GM21390 (cell line): ENCODE data around the gene ASCL1.

ENCODE experiments used
- ATAC-seq: cut with Tn5 transposase; IDR thresholded peaks from one replicate; pipeline ENCODE4 v1.9.1; 2021; ENCODE audit not compliant: unreplicated experiment

ASCL1 gene

DNA sequence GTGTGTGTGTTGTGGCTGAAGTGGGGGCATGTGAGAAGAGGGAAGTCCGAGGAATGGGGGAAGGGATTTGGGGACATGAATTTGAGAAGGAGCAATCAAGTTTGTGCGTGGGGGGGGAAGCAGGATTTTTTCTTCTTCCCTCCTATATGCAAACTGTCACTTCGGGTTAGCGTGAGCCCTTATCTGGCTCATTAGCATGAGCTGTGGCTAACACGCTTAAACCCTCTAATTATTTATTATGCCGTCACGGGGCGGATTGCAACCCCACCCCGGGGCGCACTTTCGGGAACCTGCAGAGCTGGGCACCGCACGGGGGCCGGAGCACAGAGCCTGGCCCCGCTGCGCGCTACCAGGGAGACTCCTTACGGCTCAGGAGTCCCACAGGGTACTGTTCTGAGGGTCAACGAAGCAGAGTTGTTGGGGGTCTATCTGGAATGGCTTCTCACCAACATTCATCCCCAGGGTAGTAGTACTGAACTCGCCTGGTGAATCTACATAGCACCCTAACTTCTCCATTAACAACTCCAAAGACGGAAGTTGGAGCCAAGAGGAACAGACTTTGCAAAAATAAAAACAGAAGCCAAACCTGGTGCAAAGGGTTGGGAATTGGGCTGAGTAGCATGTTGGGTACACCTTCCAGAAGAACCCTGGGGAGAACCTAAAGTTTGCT lies 6.4 kb upstream of the ASCL1 start:
- ATAC-seq, result no peak

DNA sequence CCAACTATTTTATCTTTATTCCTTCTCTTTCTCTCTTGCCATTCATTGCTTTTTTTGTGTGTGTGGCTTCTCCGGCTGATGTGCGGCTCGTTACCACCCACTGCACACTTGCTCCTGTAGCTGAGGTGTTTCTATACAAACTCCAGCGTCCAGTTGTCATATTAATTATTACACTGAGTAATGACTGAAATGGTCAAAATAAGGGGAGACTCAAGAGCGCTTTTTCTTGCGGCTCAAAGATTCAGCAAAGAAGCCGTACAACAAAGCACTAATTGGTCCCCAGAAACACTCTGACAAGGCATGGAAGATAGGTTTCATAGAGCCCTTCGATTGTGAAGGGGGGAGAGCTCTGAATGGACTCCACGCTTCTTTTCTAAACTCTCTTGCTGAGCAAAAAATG lies 5.6 kb upstream of the ASCL1 start:
- ATAC-seq, result no peak

DNA sequence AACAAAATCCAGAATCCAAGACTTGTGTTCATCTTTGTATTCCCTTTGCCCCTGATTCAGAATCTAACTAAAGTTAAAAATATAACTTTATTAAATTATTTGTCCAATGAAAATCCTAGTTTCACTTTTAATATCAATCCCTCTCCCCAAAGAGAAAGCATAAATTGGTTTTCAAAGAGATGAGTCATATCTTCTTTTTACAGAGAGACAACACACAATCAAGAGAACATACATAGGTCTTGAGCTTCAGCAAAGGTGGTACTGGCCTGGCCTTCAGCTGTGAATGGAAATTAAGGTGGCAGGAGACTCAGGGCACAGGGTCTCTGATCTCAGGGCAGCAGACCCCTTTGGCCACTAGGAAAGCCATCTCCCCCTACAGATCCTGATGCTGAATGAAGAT lies 4.3 kb upstream of the ASCL1 start:
- ATAC-seq, result no peak

DNA sequence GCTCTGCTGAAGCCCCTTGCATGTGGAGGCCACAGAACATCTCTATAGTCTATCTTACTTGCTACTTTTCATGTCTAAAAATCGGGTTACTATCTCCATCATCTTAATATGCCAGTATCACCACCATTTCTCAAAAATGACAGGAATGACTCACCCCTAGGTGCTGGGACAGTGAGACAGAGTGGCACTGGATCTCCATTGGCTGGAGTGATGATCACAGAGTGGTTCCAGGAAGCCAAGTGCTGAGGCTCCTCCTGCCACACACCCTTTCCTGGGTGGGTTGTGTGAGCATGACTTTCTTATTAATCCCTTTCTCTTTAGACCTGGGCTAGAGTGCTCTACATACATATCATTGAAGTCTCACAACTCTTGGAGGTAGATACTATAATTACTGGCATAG lies 3.3 kb upstream of the ASCL1 start:
- no peak for ATAC-seq

DNA sequence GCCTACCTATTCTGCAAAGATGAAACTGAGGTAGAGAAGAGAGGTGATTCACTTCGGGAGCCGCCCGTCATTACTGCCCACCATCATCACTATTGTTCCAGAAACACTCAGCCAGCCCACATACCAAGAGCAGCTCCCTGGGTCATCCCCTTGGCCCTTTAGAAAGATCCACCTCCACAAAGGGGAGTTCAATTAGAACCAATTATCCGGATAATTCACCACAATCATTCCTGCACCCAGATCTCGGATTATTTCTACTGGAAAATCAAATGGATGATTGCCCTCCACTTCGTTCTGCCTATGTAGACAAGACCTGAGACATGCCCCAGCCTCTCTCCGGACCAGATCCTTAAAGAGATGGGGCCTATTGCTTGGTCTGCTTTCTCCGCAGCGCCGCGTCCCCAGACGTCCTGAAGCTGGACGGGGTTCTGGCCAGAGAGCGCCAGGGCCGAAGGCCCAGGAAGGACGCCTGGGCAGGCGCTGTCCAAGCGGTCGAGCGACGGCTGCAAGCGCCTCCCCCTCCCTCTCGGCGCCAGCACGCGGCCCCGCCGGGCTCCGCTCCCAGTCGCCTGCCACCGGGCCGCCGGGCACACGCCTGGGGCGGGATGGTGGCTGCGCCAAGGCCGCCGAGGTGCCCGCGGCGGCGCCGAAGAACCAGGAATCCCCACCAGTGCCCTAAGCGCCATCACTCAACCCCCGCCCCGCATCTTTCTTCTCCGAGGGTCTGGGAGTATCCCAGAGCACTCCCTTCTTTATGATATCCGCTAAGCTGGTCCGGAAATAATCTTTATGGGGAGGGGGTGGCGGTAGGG lies 1.3 kb upstream of the ASCL1 start:
- ATAC-seq, result no peak

DNA sequence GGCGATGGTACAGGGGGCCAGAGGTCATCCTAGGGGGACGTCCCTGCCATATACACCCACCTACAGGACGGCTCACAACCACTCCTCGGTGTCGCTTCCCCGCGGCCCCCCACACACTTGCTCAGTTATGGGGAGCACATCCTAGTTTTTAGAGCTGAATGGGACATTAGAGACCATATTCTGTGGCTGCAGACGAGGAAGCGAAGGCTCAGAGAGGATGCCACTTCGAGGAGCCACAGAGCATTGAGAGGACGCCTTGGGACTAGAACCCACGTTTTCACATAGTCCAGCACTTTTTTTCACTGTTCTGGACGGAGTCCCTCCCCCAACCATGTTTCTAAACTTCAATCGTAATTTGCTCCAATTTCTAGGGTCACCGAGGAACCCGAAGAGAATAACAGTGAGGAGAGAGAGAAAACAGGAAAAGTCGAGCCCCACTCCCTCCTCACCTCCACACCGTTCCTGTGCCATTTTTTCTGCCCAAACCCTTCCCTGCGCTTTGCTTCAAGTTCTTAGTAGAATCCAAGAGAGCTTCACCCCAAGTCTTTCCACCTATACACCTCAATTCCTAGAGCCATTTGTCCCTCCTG lies 641 bp upstream of the ASCL1 start:
- no peak for ATAC-seq

DNA sequence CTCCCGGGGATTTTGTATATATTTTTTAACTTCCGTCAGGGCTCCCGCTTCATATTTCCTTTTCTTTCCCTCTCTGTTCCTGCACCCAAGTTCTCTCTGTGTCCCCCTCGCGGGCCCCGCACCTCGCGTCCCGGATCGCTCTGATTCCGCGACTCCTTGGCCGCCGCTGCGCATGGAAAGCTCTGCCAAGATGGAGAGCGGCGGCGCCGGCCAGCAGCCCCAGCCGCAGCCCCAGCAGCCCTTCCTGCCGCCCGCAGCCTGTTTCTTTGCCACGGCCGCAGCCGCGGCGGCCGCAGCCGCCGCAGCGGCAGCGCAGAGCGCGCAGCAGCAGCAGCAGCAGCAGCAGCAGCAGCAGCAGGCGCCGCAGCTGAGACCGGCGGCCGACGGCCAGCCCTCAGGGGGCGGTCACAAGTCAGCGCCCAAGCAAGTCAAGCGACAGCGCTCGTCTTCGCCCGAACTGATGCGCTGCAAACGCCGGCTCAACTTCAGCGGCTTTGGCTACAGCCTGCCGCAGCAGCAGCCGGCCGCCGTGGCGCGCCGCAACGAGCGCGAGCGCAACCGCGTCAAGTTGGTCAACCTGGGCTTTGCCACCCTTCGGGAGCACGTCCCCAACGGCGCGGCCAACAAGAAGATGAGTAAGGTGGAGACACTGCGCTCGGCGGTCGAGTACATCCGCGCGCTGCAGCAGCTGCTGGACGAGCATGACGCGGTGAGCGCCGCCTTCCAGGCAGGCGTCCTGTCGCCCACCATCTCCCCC lies 777 bp downstream of the ASCL1 start:
- peak; percentile 62 for ATAC-seq

DNA sequence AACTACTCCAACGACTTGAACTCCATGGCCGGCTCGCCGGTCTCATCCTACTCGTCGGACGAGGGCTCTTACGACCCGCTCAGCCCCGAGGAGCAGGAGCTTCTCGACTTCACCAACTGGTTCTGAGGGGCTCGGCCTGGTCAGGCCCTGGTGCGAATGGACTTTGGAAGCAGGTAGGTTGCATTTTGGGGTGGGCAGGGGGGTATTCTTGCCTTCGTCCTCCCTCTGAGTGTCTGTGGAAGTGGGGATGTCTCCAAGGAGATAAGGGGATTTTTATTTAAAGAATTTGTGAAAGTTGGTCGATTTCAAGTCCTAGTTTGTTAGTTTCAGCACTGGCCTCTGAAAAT lies 1.3 kb downstream of the ASCL1 start:
- ATAC-seq, result no peak

DNA sequence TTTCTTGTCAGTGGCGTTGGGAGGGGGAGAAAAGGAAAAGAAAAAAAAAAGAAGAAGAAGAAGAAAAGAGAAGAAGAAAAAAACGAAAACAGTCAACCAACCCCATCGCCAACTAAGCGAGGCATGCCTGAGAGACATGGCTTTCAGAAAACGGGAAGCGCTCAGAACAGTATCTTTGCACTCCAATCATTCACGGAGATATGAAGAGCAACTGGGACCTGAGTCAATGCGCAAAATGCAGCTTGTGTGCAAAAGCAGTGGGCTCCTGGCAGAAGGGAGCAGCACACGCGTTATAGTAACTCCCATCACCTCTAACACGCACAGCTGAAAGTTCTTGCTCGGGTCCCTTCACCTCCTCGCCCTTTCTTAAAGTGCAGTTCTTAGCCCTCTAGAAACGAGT lies 1.9 kb downstream of the ASCL1 start:
- no peak for ATAC-seq

DNA sequence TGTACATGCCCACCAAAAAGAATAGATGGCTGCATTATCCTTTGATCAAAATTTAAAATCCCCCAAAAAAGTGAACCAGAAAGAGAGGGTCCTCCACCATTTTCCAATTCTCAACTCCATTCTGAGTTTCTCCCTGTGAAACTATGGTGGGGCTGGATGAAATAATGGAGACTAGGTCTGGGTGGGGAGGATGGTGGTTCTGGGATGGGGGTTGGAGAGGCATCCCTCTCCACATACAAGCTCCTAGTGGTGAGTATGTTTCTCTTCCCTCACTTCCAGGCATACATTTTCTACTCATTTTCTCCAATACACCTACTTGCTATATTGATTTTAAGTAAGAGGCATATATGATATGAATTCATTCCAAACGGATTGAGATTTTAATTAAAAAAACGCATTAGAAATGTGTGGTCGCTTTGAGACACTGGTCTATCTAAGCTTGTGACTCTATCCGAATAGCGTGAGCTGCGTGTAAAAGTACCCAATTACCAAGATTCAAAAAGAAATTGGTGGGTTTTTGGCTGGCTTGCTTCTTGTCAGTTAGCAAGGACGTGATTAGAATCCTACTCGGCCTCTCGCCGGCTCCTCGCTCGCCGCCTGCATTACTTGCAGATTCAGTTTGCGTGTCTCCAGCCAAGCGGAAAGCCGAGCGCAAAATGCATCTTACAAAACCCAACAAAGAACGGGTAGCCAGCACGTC lies 3.4 kb downstream of the ASCL1 start:
- no peak for ATAC-seq

DNA sequence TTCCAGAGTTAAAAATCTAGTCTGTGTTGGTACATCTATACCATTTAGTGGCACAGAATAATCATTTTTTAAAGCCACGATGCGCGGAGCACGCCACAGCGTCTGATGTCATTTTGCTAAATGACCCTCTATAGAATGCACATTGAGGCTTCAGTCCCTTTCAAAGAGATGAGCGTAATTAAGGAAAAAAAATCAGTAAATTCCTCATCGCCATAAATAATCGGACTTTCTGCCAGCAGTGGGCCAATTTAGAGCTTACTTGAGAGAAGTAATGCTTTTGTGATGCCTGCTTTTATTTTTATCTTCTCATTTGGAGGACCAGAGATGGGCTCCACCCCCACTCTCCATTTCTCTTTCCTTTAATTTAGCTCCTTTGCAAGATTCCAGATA lies 4.0 kb downstream of the ASCL1 start:
- ATAC-seq, result no peak

DNA sequence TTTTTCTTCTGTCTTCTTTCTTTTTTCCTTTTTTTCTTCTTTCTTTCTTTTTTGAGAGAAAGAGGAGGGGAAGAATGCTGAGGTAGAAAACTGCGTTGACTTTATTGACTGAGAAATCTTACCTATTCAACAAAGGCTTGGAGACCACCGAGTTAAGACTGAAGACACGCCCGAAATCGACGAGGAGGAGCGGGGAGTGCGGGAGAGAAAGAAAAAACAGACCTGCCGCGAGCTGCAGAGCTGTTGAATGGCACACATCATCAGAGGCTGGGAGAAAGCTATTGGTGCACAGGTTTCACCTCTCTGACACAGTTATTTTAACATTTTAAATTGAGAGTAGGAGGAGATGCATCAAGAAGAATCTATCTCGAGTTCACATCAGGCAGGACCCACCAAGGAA lies 5.1 kb downstream of the ASCL1 start:
- no peak for ATAC-seq

DNA sequence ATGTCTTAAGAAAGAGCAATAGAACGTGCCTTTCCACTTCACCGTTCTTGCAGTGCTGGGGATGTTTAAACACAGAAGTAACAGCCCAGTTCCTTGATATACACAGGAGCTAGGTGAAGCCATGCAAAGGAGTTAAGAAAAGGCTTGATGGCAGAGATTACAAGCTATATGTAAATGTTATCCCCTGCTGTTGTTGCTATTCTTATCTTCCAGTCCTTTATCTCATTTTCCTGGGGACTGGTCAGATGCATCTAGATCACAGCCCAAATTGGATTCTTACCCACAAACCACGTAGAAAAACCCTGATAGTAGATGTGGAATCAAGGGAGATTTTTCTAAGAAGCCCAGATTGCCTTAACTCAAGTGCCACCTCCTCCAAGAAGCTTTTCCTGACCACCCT lies 5.5 kb downstream of the ASCL1 start:
- no peak for ATAC-seq

DNA sequence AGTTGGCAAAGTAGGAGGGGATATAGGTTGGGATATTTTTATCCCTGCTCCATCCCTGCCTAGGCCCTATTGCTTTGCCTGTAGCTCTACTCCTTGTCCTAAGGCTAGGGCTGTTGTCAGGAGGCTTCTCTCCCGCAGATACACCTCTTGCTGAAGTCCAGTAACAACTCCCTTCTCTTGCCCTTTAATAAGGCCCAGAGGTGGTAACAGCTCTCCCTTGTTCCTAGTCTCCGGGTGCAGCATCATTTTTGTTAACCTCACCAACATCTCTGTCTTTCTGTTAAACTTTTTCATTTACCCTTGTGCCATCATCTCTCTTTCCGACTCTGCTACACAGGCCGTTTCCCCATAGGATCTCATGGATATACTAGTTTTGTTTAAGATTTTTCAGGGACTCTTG lies 6.3 kb downstream of the ASCL1 start:
- ATAC-seq, result no peak

DNA sequence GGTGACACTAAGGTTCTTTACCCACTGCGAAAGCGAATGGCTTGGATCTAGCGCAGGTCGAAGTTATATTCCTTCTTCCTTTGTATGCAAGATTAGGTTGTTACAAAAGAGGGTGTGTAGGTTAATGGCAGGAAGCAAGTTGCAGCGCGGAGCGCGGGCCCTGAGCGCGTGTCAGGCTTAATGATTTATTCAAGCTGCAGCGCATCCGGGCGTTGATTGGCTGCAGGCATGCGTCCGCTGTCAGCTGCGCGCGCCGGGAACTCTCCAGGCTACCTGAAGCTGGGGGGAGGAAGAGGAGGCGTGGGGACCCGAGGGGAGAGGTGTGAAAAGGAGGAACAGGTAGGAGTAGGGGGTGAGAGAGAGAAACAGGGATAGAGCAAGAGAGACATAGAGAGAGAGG lies 7.4 kb downstream of the ASCL1 start:
- no peak for ATAC-seq

DNA sequence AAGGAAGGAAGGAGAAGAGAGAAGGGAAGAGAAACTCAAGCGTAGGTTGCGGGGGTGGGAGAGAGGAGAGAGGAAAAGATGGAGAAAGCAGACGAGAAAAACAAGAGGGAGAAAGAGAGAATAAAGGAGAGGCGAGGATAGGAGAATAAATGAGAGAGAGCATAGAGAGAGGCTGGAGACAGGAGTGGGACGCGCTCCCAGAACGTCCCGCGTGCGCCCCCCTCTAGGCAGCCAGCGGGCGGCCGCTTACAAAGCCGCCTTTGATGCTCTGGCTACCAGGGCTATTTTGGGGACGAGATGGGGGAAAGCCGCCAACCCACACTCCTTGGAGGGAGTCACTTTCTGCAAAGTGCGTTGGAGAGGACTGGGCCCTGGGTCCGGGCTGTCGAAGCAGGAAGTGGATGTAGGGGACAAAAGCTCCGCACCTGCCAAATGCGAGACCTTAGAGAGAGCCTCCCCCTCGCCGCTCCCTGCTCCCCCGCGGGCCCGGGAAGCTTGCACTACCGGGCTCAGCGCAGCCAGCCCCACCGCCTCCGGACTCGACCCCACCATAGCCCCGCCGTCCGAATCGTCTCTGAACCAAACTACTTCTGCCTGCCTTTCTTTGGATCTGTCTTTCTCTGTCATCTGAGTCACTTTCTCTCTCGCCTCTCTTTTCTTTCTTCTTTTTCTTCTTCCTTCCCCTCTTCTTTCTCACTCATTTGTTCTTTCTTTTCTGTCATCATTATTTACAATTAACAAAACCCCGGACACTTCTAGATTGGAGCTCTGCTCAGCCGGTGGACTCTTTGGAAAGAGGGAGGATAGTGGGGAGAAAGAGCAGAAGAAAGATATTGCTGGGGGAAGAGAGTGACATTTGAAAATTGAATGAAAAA lies 8.0 kb downstream of the ASCL1 start:
- no peak for ATAC-seq

DNA sequence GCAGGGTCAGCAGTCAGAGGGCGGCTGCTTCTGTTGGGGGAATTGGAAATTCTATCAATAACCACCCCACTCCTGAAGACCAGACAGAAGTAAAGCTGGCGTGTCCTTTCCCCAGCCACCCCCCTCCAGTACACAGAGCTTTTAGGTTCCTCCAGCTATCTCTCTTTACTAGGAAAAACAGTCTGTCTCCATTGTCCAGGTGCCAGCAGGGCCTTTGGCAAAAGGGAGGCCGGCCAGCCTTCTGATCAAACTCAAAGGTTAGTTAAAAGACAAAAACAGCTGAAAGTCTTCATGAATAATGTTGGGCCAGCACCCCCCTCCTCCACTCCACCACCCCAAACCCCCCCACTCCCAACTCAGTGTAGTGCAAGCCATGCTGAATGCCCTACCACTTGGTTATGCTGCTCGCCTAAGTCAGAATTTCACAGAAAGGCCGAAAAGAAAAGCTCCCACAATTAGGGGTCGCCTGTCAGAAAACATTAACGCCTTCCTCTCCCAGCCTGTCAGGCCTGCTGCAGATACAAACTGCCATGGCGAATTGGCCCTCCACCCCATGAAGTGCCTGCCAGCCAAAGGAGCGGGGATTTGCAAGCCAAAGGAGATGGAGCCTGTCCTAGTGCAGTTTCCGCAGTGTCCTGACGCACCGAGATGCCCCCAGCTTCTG lies 8.9 kb downstream of the ASCL1 start:
- no peak for ATAC-seq

DNA sequence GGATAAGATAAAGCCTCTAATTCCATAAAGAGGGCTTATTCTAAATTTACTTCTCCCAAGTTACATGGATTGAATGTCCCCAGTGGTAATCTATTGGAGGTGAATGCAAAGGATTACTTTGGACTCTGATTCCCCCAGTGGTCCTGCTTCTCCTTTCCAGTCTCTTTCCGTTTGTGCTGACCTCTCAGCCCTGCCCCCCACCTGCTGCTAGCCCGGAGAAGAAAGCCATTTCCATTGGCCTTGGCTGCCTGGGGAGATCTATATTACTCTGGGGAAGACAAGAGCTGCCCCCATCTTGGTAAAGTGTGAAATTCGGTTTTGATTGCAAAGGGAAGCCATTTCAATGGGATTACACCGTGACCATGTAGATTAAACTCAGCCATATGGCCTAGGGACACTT lies 13.3 kb downstream of the ASCL1 start:
- ATAC-seq, result no peak

DNA sequence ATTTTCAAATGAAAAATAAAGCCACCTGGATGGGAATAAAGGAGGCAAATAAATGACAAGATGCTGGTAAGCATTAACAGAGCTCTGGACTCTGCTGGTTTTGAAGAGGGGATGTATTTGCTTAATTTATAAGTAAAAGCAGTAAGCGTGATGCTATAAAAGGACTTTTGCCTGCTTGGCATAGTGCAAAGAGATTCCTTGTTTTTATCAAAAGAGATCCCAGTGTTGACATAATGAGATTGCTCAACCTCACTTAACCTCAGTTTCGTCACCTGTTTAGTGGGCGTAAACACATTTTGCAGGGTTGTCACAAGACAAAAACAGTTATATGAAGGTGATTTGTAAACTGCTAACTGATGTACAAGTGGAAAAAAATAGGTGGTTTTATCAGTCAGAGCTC lies 13.8 kb downstream of the ASCL1 start:
- ATAC-seq, result no peak

DNA sequence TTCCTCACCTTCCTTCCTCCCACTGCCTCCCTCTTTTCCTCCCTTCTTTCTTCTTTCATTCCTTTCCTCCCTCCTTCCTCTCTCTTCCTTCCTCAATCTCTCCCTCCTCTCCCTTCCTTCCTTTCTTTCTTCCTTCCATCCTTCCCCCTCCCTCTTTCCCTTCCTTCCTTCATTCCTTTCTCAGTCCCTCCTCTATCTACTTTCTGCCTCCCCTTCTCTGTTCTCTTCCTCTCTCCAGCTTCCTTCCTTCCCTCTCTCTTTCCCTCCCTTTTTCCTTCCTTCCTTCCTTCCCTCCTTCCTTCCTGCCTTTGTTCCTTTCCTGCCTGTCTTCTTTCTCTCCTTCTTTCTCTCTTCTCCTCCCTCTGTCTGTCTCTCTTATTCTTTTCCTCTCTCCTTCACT lies 16.1 kb downstream of the ASCL1 start:
- ATAC-seq, result no peak
